Thyroid gland (tissue), 4 donors: ENCODE results near the gene AOC3. TPM values are rescaled to one million over a fixed set of nuclear protein-coding genes. Genes with fewer than 3 reads are reported as not detected.
A peak's percentile ranks its signal among the peaks of the same experiment; 100 is the strongest.
"Not testable (repeated sequence)": the region's sequence is repeated elsewhere in the genome, so short reads cannot be mapped to it uniquely, and the experiment has no call there.

Experiments used
- DNase-seq, 2 donors: peaks; one replicate each; pipeline ENCODE4 v3.0.0-alpha.2; 2019
- H3K27ac ChIP-seq, 3 donors: fragments of 200-600 bp; sonication (generic); 1 replicate in 2 of 3; 2 replicates in 1 of 3; pipeline ENCODE4 v1.5.1; 2016 to 2019; ENCODE audit warnings: mild to moderate bottlenecking in 1 of 3, moderate library complexity in 1 of 3
- H3K27me3 ChIP-seq: fragments of 200-600 bp; sonication (generic); one replicate; pipeline ENCODE4 v1.5.1; 2019
- H3K36me3 ChIP-seq, 2 donors: fragments of 200-600 bp; sonication (generic); one replicate each; pipeline ENCODE4 v1.5.1; 2016 to 2019
- H3K4me1 ChIP-seq, 2 donors: fragments of 200-600 bp; sonication (generic); one replicate each; pipeline ENCODE4 v1.5.1; 2017 to 2019
- H3K4me3 ChIP-seq, 3 donors: fragments of 200-600 bp; sonication (generic); replicated peaks in 1 of 3; 1 replicate in 2 of 3; 2 replicates in 1 of 3; pipeline ENCODE4 v1.5.1; 2016; ENCODE audit warnings: mild to moderate bottlenecking in 1 of 3
- H3K9me3 ChIP-seq: fragments of 200-600 bp; sonication (generic); one replicate; pipeline ENCODE4 v1.5.1; 2017
- CTCF ChIP-seq, 6 experiments: fragments of 200-600 bp in 3 of 6; fragments of 450-650 bp in 3 of 6; sonication (generic) in 3 of 6; IDR thresholded peaks; one replicate each; pipeline ENCODE4 v1.5.1; 2016 to 2019; ENCODE audit warnings: antibody characterized with exemption in 6 of 6, mild to moderate bottlenecking in 2 of 6, inconsistent platforms in 1 of 6, moderate library complexity in 1 of 6
- POLR2A ChIP-seq, 2 donors: fragments of 450-650 bp; IDR thresholded peaks; one replicate each; pipeline ENCODE4 v1.6.1; 2017; ENCODE audit warnings: antibody characterized with exemption in 2 of 2, mild to moderate bottlenecking in 2 of 2, moderate library complexity in 1 of 2
- WGBS, 2 donors: methylation state at CpG; one replicate each; pipeline ENCODE4 v1.1.5; 2017; 5-methylcytosine and 5-hydroxymethylcytosine counted together
- intact Hi-C: fragments of 100-400 bp; cut with DNase I; formaldehyde crosslinking; loops from one replicate; pipeline ENCODE4 v1.15.1; 2023
- total RNA-seq, 4 donors: library from RNA; depleted of rRNA; stranded (reverse); fragments of >200 nt; gene quantifications; one replicate each; pipeline ENCODE4 v1.2.3, GENCODE V29; 2016

Gene AOC3
- total RNA-seq, 4 donors from 2014 or later, result 4.2 to 11.6 (median 5.8) TPM

GRCh38 chr17:42878924-42879595 is 28.1 kb downstream of the AOC3 start:
- no peaks in the 10 kb centered on the region for H3K27me3 ChIP-seq
- DNase-seq, result no peak
- intact Hi-C loops, result no loop called here
- H3K27ac ChIP-seq, result no peak overlapping the region
- 86 to 88% methylated on average over 8 of the region's 8 CpGs for WGBS, 2 donors
- H3K4me1 ChIP-seq, result peaks cover 0 to 32% of the 10 kb centered on the region in 2 donors
- H3K36me3 ChIP-seq, result no peaks in the 10 kb centered on the region
- no peak overlapping the region for H3K4me3 ChIP-seq
- TF ChIP-seq CTCF (IDR thresholded peaks at IDR 0.05) (no peak), POLR2A (IDR thresholded peaks at IDR 0.05) (no peak)
- no peaks in the 10 kb centered on the region for H3K9me3 ChIP-seq

GRCh38 chr17:42879596-42879985 is 28.6 kb downstream of the AOC3 start:
- no peak for TF ChIP-seq CTCF (IDR thresholded peaks at IDR 0.05)
- H3K9me3 ChIP-seq, result no peaks in the 10 kb centered on the region
- H3K4me1 ChIP-seq, result peaks cover 0 to 35% of the 10 kb centered on the region in 2 donors
- H3K36me3 ChIP-seq, result no peaks in the 10 kb centered on the region
- DNase-seq, result no peak
- H3K27me3 ChIP-seq, result no peaks in the 10 kb centered on the region
- intact Hi-C loops, result no loop called here
- H3K27ac ChIP-seq, result no peak overlapping the region
- WGBS, 2 donors, result 66 to 72% methylated on average over 4 to 6 of the region's 6 CpGs
- H3K4me3 ChIP-seq, result no peak overlapping the region

GRCh38 chr17:42880776-42881310 is 29.8 kb downstream of the AOC3 start:
- no peak for DNase-seq
- WGBS, 2 donors, result 76 to 84% methylated on average over 5 of the region's 5 CpGs
- intact Hi-C loops, result no loop called here
- peaks cover 0 to 43% of the 10 kb centered on the region in 2 donors for H3K4me1 ChIP-seq
- no peaks in the 10 kb centered on the region for H3K27me3 ChIP-seq
- no peak overlapping the region for H3K4me3 ChIP-seq
- no peaks in the 10 kb centered on the region for H3K9me3 ChIP-seq
- H3K27ac ChIP-seq, result no peak overlapping the region
- no peak for TF ChIP-seq POLR2A (IDR thresholded peaks at IDR 0.05)
- TF ChIP-seq CTCF (IDR thresholded peaks at IDR 0.05), result no peak
- no peaks in the 10 kb centered on the region for H3K36me3 ChIP-seq

GRCh38 chr17:42881706-42882105 is 30.7 kb downstream of the AOC3 start:
- WGBS, 2 donors, result 43 to 47% methylated on average over 6 of the region's 6 CpGs
- H3K4me3 ChIP-seq, H3K27me3 ChIP-seq, intact Hi-C loops, H3K36me3 ChIP-seq, H3K9me3 ChIP-seq: not testable (repeated sequence)
- Histone ChIP-seq H3K4me1 (peaks cover 0 to 45% of the 10 kb centered on the region in 2 donors), H3K27ac (peak overlapping the region in 1 of 3 donors; percentile 14)
- peak; percentile 75 to 77 for DNase-seq

- Histone ChIP-seq H3K9me3 (no peaks in the 10 kb centered on the region), H3K36me3 (no peaks in the 10 kb centered on the region), H3K4me1 (peaks cover 0 to 49% of the 10 kb centered on the region in 2 donors), H3K27ac (peak overlapping the region in 1 of 3 donors; percentile 14), H3K4me3 (no peak overlapping the region), H3K27me3 (no peaks in the 10 kb centered on the region)
- 79 to 88% methylated on average over 8 of the region's 8 CpGs for WGBS, 2 donors
- intact Hi-C loops, result no loop called here
- DNase-seq, result no peak
- TF ChIP-seq POLR2A (IDR thresholded peaks at IDR 0.05), result no peak
- no peak for TF ChIP-seq CTCF (IDR thresholded peaks at IDR 0.05)
Measured at GRCh38 chr17:42882166-42882565, 31.2 kb downstream of the AOC3 start.
